GM23338 (cell line): Measurements from ENCODE around the gene MRPS34.

ENCODE experiments used
- CREB1 ChIP-seq: fragments of 250-450 bp; sonication (Bioruptor Pico); IDR thresholded peaks from 2 replicates; pipeline ENCODE4 v1.5.0; 2020; ENCODE audit warnings: low read depth, mild to moderate bottlenecking, moderate library complexity
- EZH2 ChIP-seq: fragments of 200-600 bp; sonication (generic); IDR thresholded peaks from one replicate; pipeline ENCODE4 v1.8.0; 2017; ENCODE audit warnings: antibody characterized with exemption, mild to moderate bottlenecking, low read depth; ENCODE audit not compliant: unreplicated experiment
- EZH2phosphoT487 ChIP-seq: fragments of 200-600 bp; sonication (generic); IDR thresholded peaks from one replicate; pipeline ENCODE4 v1.8.1; 2018; ENCODE audit warnings: antibody characterized with exemption; ENCODE audit not compliant: unreplicated experiment
- JUNB ChIP-seq: IDR thresholded peaks from one replicate; pipeline ENCODE4 v1.6.1; 2016; ENCODE audit warnings: antibody characterized with exemption; ENCODE audit not compliant: unreplicated experiment
- POLR2AphosphoS5 ChIP-seq: IDR thresholded peaks from 2 replicates; pipeline ENCODE4 v1.6.1; 2016; ENCODE audit warnings: antibody characterized with exemption, low read depth
- STAT1 ChIP-seq: IDR thresholded peaks from one replicate; pipeline ENCODE4 v1.6.1; 2016; ENCODE audit warnings: antibody characterized with exemption; ENCODE audit not compliant: unreplicated experiment
- ZNF114 ChIP-seq: fragments of 250-450 bp; sonication (Bioruptor Pico); IDR thresholded peaks from 2 replicates; pipeline ENCODE4 v1.5.0; 2020; ENCODE audit warnings: mild to moderate bottlenecking, moderate library complexity
- ZNF331 ChIP-seq: fragments of 250-450 bp; sonication (Bioruptor Pico); IDR thresholded peaks from 2 replicates; pipeline ENCODE4 v1.5.0; 2020; ENCODE audit warnings: low read depth, mild to moderate bottlenecking, moderate library complexity
- TF ChIP-seq, protein P1 (sequence below): IDR thresholded peaks from one replicate; pipeline ENCODE4 v1.6.1; 2018; ENCODE audit warnings: antibody characterized with exemption; ENCODE audit not compliant: unreplicated experiment
- TF ChIP-seq, protein P2 (sequence below), 2 experiments: fragments of 200-600 bp in 1 of 2; sonication (generic) in 1 of 2; conservative IDR thresholded peaks; 2 replicates each; pipeline versions ENCODE4 v1.5.1 to v1.6.1; 2016 to 2017; ENCODE audit warnings: antibody characterized with exemption in 2 of 2, low read depth in 2 of 2, mild to moderate bottlenecking in 2 of 2, moderate library complexity in 1 of 2
- TF ChIP-seq, protein P3 (sequence below): IDR thresholded peaks from 2 replicates; pipeline ENCODE4 v1.6.1; 2016; ENCODE audit warnings: antibody characterized with exemption

DNA sequence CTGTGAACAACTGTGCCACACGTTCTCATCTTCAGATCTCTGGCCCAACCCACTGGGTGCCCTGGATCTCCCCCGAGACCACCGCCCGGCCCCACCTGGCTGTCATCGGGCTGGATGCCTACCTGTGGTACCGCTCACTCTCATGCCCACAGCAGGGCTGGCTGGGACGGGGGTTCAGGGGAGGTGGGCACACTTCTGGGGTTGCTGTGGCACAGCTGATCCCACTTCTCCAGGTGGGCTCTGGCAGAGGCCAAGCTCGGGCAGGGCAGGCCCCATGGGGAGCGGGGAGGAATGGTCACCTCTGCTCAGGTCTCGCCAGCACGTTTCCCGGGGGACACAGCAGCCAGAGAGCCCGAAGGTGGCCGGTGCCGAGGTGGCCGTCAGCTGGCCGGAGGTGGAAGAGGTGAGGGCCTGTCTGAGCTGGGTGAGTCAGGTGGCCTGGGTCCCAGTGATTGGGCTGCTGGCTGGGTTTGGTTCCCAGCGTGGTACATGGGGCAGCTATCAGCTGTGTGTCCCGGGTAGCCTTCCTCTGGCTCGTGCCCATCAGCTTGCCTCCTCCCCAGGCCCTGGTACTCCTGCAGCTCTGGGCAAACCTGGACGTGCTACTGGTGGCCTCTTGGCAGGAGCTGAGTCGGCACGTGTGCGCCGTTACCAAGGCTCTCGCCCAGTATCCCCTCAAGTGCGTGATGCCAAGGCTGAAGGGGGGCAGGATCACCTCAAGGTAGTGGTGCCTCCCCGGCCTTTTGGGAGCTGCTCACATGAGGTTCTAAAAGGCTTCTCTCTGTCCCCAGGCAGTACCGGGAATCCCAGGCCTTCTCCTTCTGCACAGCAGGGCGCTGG is 2.3 kb upstream of the MRPS34 start:
- TF ChIP-seq POLR2AphosphoS5 (no peak), CREB1 (CRISPR knock-in tag) (no peak), EZH2 (no peak), EZH2phosphoT487 (no peak), JUNB (no peak), ZNF331 (CRISPR knock-in tag) (no peak), STAT1 (no peak), ZNF114 (CRISPR knock-in tag) (no peak)
- TF ChIP-seq, protein P1, sequence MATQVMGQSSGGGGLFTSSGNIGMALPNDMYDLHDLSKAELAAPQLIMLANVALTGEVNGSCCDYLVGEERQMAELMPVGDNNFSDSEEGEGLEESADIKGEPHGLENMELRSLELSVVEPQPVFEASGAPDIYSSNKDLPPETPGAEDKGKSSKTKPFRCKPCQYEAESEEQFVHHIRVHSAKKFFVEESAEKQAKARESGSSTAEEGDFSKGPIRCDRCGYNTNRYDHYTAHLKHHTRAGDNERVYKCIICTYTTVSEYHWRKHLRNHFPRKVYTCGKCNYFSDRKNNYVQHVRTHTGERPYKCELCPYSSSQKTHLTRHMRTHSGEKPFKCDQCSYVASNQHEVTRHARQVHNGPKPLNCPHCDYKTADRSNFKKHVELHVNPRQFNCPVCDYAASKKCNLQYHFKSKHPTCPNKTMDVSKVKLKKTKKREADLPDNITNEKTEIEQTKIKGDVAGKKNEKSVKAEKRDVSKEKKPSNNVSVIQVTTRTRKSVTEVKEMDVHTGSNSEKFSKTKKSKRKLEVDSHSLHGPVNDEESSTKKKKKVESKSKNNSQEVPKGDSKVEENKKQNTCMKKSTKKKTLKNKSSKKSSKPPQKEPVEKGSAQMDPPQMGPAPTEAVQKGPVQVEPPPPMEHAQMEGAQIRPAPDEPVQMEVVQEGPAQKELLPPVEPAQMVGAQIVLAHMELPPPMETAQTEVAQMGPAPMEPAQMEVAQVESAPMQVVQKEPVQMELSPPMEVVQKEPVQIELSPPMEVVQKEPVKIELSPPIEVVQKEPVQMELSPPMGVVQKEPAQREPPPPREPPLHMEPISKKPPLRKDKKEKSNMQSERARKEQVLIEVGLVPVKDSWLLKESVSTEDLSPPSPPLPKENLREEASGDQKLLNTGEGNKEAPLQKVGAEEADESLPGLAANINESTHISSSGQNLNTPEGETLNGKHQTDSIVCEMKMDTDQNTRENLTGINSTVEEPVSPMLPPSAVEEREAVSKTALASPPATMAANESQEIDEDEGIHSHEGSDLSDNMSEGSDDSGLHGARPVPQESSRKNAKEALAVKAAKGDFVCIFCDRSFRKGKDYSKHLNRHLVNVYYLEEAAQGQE: no peak
- TF ChIP-seq, protein P2, sequence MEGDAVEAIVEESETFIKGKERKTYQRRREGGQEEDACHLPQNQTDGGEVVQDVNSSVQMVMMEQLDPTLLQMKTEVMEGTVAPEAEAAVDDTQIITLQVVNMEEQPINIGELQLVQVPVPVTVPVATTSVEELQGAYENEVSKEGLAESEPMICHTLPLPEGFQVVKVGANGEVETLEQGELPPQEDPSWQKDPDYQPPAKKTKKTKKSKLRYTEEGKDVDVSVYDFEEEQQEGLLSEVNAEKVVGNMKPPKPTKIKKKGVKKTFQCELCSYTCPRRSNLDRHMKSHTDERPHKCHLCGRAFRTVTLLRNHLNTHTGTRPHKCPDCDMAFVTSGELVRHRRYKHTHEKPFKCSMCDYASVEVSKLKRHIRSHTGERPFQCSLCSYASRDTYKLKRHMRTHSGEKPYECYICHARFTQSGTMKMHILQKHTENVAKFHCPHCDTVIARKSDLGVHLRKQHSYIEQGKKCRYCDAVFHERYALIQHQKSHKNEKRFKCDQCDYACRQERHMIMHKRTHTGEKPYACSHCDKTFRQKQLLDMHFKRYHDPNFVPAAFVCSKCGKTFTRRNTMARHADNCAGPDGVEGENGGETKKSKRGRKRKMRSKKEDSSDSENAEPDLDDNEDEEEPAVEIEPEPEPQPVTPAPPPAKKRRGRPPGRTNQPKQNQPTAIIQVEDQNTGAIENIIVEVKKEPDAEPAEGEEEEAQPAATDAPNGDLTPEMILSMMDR (conservative IDR thresholded peaks at IDR 0.05; ENCODE audit: low read depth in 2 of 2): no peak
- TF ChIP-seq, protein P3, sequence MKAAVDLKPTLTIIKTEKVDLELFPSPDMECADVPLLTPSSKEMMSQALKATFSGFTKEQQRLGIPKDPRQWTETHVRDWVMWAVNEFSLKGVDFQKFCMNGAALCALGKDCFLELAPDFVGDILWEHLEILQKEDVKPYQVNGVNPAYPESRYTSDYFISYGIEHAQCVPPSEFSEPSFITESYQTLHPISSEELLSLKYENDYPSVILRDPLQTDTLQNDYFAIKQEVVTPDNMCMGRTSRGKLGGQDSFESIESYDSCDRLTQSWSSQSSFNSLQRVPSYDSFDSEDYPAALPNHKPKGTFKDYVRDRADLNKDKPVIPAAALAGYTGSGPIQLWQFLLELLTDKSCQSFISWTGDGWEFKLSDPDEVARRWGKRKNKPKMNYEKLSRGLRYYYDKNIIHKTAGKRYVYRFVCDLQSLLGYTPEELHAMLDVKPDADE: no peak
